Astrocyte of the cerebellum (primary cell): ENCODE measurements around the gene GMCL1.
"Not testable (repeated sequence)": the region's sequence is repeated elsewhere in the genome, so short reads cannot be mapped to it uniquely, and the experiment has no call there.

ENCODE experiments used
- DNase-seq: peaks from one replicate; pipeline ENCODE4 v3.0.0-alpha.2; 2011; ENCODE audit warnings: low read depth
- H3K4me3 ChIP-seq: 2 replicates; pipeline ENCODE4 v1.5.1; 2011; ENCODE audit warnings: mild to moderate bottlenecking, low read depth, low read length, moderate library complexity
- in situ Hi-C: cut with HindIII; loops from 2 replicates; pipeline ENCODE4 v1.10.0; 2017; ENCODE audit warnings: low sequenced_read_pairs
- TF ChIP-seq, protein P1 (sequence below): IDR thresholded peaks from 2 replicates; pipeline ENCODE4 v1.5.1; 2012; ENCODE audit warnings: low read length, low read depth, moderate library complexity, mild to moderate bottlenecking; ENCODE audit errors: missing control alignments

Gene GMCL1

DNA sequence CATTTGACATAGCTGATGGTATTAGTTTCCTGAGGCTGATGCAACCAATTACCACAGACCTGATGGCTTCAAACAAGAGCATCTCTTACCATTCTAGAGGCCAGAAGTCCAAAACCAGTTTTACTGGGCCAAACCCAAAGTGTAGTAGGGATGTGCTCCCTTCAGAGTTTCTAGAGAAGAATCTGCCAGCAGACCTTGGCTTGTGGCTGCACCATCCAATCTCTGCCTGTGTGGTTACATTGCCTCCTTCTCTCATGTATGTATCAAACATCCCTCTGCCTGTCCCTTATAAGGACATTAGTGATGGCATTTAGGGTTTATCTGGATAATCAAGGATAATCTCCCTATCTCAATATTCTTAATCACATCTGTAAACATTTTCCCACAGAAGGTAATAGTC is 59.8 kb downstream of the GMCL1 start:
- in situ Hi-C loops = no loop called here
- no peak for DNase-seq
- TF ChIP-seq, protein P1, sequence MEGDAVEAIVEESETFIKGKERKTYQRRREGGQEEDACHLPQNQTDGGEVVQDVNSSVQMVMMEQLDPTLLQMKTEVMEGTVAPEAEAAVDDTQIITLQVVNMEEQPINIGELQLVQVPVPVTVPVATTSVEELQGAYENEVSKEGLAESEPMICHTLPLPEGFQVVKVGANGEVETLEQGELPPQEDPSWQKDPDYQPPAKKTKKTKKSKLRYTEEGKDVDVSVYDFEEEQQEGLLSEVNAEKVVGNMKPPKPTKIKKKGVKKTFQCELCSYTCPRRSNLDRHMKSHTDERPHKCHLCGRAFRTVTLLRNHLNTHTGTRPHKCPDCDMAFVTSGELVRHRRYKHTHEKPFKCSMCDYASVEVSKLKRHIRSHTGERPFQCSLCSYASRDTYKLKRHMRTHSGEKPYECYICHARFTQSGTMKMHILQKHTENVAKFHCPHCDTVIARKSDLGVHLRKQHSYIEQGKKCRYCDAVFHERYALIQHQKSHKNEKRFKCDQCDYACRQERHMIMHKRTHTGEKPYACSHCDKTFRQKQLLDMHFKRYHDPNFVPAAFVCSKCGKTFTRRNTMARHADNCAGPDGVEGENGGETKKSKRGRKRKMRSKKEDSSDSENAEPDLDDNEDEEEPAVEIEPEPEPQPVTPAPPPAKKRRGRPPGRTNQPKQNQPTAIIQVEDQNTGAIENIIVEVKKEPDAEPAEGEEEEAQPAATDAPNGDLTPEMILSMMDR = no peak
- no peak overlapping the region for H3K4me3 ChIP-seq

DNA sequence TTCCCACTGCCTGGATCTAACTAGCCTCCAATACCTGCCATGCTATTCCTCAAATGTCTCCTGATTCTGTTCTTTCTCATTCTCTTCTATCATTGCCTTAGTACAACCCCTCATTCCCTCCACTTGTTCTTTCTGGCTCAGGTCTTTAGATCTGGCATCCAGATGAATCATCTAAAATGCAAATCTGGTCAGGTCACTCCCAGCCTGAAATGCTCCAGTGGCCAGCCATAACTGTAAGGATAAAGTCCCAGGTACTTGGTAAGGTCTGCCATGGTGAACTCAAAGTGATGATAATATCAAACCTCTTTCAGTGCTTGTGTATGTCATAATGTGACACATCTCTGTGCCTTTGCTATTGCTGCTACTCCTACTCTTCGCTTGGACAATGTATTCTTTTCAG is 61.4 kb downstream of the GMCL1 start:
- H3K4me3 ChIP-seq = no peak overlapping the region
- TF ChIP-seq, protein P1 = no peak
- in situ Hi-C loops = no loop called here
- DNase-seq = no peak

DNA sequence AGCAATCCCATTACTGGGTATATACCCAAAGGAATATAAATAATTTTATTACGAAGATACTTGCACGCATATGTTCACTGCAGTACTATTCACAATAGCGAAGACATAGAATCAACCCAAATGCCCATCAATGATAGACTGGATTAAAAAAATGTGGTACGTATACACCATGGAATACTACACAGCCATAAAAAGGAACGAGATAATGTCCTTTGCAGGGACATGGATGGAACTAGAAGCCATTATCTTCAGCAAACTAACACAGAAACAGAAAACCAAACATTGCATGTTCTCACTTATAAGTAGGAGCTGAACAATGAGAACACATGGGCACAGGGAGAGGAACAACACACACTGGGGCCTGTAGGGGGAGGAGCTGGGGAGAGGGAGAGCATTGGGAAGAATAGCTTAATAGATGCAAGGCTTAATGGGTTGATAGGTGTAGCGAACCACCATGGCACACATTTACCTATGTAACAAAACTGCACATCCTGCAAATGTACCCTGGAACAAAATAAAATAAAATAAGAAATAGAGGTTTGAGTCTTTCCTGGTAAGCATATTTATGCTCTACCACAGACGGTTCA is 63.5 kb downstream of the GMCL1 start:
- in situ Hi-C loops, H3K4me3 ChIP-seq, DNase-seq: not testable (repeated sequence)

DNA sequence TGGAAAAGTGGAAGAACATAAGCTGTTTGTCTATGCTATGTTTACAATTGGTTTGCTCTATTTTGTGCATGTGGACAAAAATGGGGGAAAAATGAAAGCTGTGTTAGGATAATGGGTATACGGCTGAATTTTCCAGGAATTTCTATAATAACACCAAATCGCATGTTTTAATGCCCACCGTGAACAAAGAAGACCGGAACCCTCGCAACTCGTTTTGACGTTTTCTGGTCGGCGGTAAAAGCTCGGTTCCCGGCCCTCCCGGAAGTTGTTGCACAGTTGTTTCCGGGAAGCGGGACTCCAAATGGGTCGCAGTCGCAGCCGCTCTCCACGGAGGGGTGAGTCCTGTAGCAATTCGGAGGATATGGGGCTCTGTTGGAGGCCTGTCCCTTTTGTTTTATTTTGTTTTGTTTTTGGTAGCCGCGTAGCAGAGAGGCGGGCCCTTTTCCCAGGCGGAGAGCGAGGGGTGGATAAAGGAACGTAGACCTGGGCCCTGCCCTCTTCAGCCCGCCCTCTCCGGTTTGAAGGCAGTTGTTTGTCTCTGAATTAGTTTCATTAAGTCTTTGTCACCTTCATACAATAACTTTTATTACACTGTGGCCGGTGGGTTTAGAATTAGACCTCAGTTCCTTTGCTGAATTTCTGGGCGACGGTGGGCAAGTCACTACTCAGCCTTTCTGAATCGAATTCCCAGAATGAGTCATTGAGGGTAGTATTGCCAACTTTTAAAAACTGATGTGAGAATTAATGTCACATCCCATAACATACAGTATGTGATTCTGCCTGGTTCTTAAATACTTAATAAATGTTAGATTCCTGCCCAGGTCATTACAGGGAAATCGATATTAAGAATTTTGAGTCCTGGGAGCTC is 64.5 kb downstream of the GMCL1 start, which contains the start of gene SNRNP27:
SNRNP27 (plus strand) TSS at position 273 of the 868 bp plus-strand sequence; CDS start at position 302, 29 bp downstream.
- peak; percentile 56 for DNase-seq
- H3K4me3 ChIP-seq = peak within 1 kb of the TSS; percentile 87
- in situ Hi-C loops = no loop called here
- TF ChIP-seq, protein P1 = no peak

DNA sequence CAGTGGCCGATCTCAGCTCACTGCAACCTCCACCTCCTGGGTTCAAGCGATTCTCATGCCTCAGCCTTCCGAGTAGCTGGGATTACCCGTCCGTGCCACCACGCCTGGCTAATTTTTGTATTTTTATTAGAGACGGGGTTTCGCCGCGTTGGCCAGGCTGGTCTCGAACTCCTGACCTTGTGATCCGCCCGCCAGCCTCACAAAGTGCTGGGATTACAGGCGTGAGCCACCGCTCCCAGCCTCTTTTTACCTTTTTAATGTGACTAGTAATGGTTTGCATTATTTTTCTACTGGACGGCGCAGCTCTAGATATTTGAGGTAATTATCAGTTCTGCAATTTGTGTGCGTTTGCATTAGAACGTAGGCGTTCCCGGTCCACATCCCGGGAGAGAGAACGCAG is 65.3 kb downstream of the GMCL1 start:
- H3K4me3 ChIP-seq = peak overlapping the region; percentile 87
- in situ Hi-C loops, DNase-seq: not testable (repeated sequence)

DNA sequence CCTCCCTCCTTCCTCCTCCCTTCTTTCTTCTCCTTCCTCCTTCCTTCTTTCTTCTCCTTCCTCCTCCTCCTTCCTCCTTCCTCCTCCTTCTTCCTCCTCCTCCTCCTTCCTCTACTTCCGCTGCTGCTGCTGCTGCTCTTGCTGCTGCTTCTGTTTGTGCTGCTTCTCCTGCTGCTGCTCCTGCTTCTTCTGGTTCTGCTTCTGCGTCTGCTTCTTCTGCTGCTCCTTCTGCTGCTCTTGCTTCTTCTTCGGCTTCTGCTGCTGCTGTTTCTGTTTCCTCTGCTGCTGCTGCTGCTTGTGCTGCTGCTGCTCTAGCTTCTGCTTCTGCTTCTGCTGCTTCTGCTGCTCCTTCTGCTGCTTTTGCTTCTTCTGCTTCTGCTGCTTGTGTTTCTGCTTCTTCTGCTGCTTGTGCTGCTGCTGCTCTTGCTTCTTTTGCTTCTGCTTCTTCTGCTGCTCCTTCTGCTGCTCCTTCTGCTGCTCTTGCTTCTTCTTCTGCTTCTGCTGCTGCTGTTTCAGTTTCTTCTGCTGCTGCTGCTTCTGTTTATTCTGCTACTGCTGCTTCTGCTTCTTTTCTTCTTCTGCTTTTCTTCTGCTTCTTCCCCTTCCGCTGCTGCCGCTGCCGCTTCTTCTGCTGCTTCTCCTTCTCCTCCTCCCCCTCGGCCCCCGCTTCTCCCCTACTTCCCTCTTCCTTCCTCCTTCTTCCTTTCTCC is 72.9 kb downstream of the GMCL1 start:
- TF ChIP-seq, protein P1 = no peak
- H3K4me3 ChIP-seq = no peak overlapping the region
- no peak for DNase-seq
- in situ Hi-C loops = no loop called here

DNA sequence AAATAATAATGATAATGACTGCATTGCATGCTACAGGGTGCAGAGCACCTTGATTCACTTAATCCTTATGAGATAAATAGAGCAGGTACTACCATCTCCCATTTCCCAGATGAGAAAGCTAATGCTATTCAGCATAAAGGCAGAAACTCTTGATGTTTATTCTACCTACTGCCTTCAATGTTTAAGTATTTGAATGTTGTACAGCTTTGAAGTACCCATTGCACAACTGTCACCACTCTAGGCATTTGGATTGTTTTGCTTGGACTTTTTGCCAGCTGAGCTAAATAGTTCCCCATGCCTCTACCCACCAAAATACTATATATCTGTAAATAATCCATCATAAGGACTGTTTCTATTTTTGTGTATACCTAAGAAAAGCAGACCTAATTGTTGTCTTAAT is 77.8 kb downstream of the GMCL1 start:
- TF ChIP-seq, protein P1 = no peak
- no peak for DNase-seq
- H3K4me3 ChIP-seq = no peak overlapping the region
- in situ Hi-C loops = loop anchor here (5.0 kb wide), 1 partner anchor 310 kb away; no protein-coding TSS in a partner anchor
